ENCODE measurements around the gene AADAC.
"Not testable (repeated sequence)": the region's sequence is repeated elsewhere in the genome, so short reads cannot be mapped to it uniquely, and the experiment has no call there.

Gene AADAC

GRCh38 chr3:151800431-151800830 is 13.5 kb upstream of the AADAC start:
- DNase-seq: no peak

- DNase-seq: no peak
Observed at GRCh38 chr3:151804267-151804666, 9.6 kb upstream of the AADAC start.

- no peak for DNase-seq
Observed at GRCh38 chr3:151806838-151807237, 7.1 kb upstream of the AADAC start.

- not testable (repeated sequence) for DNase-seq
Observed at GRCh38 chr3:151808926-151809325, 5.0 kb upstream of the AADAC start.

GRCh38 chr3:151811474-151811873 is 2.4 kb upstream of the AADAC start:
- DNase-seq: no peak

GRCh38 chr3:151814588-151814987 is 672 bp downstream of the AADAC start:
- DNase-seq: no peak

GRCh38 chr3:151816091-151816604 is 2.2 kb downstream of the AADAC start:
- DNase-seq: peak; percentile 96

GRCh38 chr3:151817473-151817872 is 3.6 kb downstream of the AADAC start:
- no peak for DNase-seq

GRCh38 chr3:151818361-151818760 is 4.4 kb downstream of the AADAC start:
- no peak for DNase-seq

GRCh38 chr3:151819910-151820309 is 6.0 kb downstream of the AADAC start:
- no peak for DNase-seq

- no peak for DNase-seq
Observed at GRCh38 chr3:151827816-151828215, 13.9 kb downstream of the AADAC start.

- DNase-seq: no peak
Observed at GRCh38 chr3:151835751-151836525, 22.0 kb downstream of the AADAC start.

- DNase-seq: peak; percentile 74
Observed at GRCh38 chr3:151837057-151837456, 23.1 kb downstream of the AADAC start.

GRCh38 chr3:151838574-151839312 is 24.8 kb downstream of the AADAC start:
- peak; percentile 70 for DNase-seq

GRCh38 chr3:151839313-151839631 is 25.4 kb downstream of the AADAC start:
- DNase-seq: no peak

GRCh38 chr3:151841801-151842200 is 27.9 kb downstream of the AADAC start:
- no peak for DNase-seq

GRCh38 chr3:151843275-151843674 is 29.4 kb downstream of the AADAC start:
- DNase-seq: peak; percentile 16

GRCh38 chr3:151845306-151845905 is 31.5 kb downstream of the AADAC start:
- no peak for DNase-seq

GRCh38 chr3:151850065-151850464 is 36.1 kb downstream of the AADAC start:
- not testable (repeated sequence) for DNase-seq

GRCh38 chr3:151852074-151852811 is 38.3 kb downstream of the AADAC start:
- no peak for DNase-seq

GRCh38 chr3:151856118-151856517 is 42.2 kb downstream of the AADAC start:
- no peak for DNase-seq

GRCh38 chr3:151856641-151857040 is 42.7 kb downstream of the AADAC start:
- no peak for DNase-seq

- no peak for DNase-seq
Observed at GRCh38 chr3:151859233-151859673, 45.3 kb downstream of the AADAC start.

All from NCI-H226 (cell line).